ENCODE results near the gene GAB1.

Gene GAB1

DNA sequence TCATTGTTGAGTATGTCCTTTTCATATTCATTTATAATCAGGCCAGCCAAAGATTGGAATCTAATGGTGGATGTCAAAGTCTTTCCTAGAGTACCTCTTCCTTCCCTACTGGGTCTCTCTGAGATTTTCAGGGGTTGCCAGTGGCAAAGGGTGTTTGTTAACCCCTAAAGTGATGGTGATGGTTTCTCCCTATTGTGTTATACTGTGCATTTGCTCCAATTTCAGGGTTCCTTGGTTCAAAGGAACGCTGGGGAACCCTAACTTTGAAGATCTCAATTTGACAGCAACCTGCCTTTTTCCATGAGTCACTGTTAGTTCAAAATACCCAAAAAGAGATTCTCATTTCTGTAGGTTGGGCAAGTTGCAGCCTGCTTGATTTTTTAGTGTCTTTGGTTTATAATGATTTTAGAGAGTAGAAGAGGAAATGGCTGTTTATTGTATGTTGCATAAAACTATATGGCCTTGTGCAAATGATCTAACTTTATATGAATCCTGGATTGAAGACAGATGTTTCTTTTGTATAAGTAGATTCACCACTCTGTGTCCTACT lies 23.0 kb downstream of the GAB1 start:
- no peak for DNase-seq

DNA sequence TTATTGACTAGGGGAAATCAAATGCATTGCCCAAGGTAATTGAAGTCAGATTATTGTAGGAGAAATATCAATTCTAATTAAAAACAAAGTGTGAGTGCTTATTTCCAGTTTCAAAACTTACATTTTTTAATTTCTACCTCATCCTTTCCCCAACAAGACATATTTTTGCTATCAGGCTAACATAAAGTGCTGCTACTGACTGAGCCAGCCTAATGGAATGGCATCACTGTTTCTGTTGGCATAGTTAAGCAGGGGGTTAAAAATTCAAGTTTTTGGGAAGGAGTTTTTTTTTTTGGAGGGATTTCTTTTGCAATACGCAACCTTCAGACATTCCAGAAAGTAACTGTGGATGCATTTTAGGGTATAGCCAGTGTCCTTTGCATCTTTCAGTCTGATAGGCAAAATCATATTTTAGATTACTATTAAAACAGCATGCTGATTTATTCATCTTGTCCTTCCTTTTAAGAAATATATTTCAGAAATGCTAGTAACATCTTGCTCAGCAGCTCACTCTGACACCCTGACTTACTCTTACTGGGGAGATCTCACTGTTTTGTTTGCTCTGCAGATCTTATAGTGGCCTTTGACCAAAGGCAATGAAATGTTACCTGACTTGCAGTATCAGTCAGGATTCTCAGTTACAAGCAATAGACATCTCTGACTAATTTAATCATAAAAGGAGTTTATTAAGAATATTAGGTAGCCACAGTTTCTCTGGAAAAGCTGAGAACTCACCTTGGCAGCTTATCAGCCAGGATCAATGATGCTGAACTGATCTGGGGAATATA lies 24.4 kb downstream of the GAB1 start:
- DNase-seq: no peak

DNA sequence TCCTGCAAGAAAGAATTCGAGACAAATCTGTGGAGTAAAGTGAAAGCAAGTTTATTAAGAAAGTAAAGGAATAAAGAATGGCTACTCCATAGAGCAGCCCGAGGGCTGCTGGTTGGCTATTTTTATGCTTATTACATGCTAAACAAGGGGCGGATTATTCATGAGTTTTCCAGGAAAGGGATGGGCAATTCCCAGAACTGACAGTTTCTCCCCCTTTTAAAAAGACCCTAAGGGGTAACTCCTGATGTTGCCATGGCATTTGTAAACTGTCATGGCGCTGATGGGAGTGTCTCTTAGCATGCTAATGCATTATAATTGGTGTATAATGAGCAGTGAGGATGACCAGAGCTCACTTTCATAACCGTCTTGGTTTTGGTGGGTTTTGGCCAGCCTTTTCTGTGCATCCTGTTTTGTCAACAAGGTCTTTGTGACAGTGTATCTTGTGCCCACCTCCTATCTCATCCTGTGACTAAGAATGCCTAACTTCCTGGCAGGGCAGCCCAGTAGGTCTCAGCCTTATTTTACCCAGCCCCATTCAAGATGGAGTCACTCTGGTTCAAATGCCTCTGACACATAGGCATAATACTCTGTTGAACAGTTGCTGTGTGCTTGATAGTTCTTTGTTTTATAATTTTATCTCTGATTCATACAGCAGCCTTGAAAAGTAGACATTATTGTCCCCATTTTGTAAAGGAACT lies 25.8 kb downstream of the GAB1 start:
- DNase-seq: no peak

DNA sequence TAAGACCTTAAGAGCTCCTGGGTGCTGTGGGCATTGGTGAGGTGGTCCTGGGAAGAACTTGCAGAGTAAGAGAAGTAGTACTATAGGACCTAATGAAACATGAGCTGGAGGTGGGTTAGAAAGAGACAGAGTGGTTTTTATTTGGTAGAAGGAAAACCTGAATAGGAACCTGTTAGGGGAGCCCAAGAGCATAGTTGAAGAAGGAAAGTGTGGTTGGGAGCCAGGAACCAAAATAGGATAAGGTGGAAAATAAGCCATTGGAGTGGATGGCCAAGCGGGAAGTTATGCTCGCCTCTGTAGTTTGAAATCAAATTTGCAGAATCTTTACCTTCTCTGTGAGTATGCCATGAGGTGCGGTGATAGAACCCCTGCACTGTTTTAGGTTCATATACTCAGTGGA lies 26.7 kb downstream of the GAB1 start:
- no peak for DNase-seq

DNA sequence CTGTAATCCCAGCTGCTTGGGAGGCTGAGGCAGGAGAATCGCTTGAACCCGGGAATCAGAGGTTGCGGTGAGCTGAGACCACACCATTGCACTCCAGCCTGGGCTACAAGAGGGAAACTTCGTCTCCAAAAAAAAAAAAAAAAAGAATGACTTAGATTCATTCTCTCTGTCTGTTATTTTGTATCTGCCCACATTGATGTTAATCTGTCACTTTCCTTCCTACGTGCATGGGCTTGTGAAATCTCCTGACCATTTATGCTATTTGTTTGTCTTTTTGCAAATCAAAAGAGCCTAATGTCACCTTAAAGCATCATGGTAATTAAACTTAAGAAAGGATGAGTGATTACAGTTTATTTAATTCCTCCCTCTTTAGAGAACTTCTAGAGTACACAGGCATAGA lies 27.4 kb downstream of the GAB1 start:
- no peak for DNase-seq

DNA sequence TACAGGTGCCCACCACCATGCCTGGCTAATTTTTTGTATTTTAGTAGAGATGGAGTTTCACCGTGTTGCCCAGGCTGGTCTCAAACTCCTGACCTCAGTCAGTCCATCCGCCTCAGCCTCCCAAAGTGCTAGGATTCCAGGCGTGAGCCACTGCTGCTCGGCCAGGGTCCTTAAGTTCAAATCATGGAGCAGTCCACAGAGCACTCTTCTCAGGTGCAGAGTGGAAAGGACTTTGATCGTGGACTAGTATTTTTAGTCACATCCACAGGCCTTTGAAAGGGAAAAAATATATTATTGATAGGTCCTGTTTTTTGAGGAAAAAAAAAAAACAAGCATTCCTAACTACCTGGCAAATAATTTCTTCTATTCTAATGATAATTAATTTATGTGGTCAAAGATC lies 31.2 kb downstream of the GAB1 start:
- no peak for DNase-seq

DNA sequence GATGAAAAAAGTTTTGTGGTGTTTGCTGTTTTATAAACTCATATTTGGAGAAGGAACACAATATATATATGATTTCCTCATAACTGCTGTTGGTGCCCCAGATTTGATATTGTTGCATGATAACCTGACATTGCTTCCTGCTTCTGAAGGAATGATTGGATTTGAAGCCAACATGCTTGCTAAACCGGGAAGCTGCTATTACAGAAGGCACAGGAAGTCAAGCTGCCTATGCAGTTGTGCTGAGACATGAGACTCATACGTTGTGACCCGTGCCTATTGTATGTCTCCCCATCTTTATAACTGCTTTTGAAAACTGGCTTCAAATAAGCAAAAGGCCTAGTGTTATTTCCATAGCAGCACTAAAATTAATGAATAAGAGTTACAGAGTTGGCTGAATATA lies 32.9 kb downstream of the GAB1 start:
- DNase-seq: no peak

DNA sequence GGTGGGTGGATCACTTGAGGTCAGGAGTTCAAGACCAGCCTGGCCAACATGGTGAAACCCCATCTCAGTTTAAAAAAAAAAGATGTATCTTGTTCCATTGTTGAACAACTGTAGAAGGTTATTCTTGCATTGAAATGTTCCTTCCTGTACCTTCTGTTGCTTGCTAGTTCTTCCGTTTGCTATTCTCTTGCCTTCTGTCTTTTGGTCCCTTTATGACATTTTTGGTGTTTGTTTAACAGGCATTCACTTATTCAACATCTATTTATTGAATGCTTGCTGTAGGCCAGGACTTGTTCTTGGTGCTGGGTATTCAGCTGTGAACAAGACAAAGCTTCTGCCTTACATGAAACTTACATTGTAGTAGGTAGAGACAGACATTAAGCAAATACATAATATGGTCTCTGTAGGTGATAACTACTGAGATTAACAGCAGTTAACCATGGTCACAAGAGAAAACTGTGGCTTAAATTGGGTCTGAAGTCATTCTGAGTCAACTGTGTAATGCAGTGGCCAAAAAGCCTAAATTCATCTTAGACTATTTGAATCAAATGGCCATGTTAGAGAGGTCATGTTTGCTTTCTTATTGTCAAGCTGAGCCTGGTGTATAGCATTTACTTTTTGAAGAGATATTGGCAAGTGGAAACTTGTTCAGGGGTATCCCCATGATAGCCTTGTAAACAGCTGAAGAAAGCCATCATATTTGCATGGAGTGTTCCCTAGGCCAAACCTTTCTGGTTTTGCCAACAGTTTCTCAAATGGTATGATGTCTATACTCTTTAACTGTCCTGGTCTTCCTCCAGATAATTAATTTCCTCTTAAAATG lies 35.6 kb downstream of the GAB1 start:
- no peak for DNase-seq

DNA sequence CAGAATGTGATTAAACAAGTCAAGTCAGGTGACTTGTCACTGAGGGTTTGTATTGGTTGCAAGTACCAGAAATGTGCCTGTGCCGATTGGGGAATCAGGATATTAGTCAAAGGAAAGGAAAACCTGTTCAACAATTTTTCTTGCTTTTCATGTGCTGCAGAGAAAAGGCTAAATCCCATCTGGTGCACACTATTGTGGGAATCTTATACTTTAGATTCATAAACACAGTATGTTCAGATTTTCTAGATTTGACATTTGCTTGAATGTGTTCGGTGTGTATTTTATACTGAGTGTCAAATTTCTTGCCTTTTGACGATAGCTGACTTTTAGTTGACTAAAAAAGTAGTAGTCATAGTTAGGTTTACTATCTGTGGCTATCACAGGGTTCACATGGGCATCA lies 37.6 kb downstream of the GAB1 start:
- DNase-seq: no peak

DNA sequence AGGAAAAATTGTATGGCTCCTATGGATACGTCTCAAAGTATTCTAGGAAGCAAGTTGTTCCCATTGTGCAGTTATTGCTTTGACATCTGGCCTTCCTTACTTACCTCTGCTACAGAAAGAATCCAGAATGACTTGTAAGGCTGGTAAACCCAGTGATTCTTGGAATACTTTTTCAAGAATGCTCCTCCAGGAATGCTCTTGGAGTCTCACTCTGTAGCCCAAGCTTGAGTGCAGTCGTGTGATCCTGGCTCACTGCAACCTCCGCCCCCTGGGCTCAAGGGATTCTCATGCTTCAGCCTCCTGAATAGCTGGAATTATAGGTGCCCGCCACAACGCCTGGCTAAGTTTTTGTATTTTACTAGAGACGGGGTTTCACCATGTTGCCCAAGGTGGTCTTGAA lies 38.1 kb downstream of the GAB1 start:
- no peak for DNase-seq

DNA sequence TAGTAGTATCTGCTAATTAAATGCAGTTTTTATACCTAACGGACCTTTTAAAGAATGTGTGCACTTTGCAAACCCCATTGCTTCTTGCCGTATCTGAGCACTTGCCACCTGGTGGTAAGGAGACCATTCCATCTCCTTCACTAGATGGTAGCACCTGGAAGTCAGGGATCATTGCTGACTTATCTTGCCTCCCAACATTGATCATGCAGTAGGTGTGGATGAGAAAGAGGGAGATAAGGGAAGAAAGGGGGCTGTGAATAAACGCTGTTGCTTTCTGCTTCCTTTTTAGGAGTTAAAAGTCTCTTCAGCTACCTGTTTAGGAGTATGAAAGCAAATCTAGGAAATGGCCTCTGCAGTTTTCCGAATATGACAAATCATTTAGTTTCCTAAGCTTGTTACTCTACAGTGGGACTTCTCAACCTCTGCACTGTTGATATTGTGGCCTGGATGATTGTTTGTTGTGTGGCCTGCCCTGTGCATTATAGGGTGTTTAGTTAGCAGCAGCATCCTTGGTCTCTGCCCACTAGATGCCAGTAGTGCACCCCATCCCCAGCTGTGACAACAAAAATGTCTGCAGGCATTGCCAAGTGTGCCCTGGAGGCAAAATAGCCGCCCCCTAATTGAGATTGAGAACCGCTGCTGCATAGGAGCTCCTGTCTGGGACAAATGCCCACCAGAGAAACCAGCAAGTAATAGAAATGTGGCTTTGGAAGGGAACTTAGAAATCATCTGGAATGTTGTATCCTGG lies 38.8 kb downstream of the GAB1 start:
- no peak for DNase-seq

DNA sequence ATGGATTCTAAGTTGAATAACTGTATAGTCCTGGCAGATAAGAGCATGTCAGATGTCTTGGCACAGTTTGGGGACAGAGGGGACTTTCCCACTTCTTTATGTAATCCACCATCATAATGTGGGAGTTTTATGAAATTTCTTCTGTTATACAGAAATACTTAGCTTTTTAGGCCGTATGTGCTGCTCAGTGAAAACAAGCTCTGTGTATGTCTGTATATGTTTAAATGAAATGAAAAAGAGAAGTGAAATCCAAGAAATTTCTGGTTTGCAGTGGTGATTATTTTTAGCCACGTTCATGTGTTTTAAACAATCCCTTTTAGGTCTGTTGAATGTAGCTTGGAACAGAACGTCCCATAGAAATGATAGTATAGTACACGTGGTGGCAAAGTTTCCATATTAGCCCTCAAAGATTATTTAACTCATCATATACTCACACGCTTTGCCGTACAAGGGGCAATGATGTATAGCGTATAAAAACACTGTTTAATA lies 41.0 kb downstream of the GAB1 start:
- no peak for DNase-seq

DNA sequence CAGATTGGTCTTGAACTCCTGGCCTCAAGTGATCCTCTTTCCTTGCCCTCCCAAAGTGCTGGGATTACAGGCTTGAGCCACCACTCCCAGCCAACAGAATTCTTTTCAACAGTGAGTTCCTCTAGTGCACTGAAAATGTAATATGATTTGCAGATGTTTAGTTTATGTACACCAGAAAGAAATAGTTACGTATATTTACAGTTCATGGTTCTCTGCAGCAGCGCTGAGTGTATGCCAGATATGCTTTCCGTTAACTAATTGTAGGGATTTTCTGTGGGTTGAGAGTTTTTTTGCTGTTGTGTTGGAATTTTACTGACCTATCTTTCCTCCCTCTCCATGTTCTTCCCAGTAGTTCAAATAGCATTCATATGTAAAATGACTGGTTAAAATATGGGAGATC lies 44.0 kb downstream of the GAB1 start:
- DNase-seq: no peak

DNA sequence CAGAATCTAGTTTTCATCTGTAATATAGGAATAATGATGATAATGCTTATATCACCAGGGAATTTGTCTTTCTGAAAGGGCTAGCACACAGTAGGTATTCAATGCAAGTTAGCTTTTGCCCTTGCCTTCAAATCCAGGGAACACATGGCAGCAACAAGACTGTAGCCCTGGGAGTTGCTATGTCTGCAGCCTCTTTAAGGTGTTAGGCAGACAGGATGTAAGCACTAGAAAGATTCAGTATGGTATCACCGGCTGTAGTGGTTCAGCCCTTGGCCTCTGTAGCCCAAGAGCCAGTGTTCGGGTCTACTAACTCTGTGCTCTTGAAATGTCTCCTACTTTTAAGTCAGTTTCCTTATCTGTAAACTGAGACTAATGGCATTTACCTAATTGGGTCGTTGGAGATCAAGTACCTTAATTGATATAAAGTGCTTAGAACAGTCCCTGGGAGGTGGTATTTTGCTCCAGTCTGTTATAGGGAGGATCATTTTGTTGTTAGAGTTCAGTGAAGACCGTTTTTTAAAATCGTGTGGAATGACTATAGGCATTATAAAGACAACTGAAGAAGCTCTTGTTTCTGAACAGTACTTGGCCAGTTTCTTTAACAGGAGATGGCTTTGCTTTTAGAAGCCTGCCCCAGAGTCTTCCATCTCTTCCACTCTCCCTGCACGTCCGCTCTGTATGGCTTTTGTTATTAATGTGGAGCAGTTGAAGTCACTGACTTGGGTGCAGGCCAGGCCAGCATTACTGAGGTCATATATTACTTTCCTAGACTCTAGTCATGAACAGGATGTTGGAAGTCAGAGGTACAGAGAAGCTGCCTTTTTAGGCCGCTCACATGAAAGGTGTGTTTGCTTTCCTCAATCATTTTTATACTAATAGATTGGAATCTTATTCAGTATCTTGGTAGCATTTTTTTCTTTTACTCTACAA lies 44.8 kb downstream of the GAB1 start:
- DNase-seq: no peak

DNA sequence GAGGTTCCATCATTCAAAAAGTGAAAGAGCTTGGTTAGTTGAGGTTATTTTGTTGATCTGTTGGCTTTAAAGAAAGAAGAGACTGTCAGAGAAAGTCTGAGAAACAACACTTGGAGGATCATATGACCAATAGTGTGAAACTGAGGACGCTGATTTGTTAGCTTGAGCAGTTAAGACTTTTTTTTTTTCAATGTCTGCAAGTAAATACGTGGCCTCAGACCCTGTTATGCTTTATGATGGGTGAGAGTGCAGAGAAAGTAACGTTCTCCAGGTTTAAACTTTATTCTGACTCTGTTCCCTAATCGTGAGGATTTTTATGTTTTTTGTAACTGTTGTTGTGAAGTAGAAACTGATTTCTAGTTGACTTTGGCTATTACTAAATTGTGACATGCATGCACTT lies 45.9 kb downstream of the GAB1 start:
- DNase-seq: no peak

DNA sequence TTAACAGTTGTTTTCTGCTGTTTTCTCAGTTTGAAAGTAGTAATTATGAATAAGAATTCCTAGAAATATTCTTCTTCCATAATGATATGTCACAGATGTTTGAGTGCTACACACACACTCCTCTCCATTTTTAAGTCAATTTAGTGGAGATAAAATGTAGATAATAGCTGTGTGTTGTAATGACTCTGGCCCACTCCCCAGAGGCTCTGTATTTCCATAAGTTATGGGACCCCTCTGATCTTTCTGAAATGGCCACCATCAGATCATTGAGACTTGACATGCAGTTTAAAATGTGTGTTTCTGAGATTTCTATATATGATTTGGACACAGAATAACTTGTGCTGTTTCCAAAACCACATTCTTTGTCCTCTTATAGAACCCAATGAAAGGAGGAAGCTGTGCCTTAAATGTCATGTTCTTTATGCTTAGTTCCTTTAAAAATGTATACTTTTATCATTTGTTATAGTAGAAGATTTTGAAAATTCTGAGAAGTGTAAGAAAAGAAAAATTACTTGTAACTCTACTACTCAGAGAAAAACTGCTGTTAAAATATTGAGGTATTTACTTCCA lies 46.4 kb downstream of the GAB1 start:
- no peak for DNase-seq

DNA sequence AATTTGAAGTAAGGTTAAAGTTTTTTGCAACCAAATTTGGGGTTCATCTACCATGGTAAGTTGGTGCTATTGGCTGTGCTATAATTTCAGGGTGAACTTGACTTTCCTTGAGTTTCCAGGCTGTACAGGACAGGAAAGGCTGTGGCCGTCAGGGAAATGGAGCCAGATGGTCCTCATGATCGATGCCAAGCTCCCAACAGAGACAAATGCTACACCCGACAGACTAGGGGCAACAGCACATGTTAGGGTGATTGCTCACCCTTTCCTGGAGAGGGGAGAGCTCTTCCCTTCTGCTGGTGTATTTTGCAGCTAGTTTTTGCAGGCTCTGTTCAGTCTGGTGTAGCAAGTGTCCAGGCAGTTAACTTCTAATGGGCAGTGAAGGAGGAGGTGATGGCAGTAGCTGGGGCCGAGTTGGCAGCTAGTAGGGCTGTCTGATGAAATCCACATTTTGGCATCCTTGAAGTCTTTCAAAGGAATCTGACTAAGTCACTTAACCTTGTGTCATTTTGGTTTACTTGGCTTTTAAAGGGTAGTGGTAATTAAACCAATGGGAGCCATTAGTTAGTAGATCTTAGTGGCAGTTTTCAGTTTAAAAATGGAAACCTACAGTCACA lies 47.8 kb downstream of the GAB1 start:
- no peak for DNase-seq

DNA sequence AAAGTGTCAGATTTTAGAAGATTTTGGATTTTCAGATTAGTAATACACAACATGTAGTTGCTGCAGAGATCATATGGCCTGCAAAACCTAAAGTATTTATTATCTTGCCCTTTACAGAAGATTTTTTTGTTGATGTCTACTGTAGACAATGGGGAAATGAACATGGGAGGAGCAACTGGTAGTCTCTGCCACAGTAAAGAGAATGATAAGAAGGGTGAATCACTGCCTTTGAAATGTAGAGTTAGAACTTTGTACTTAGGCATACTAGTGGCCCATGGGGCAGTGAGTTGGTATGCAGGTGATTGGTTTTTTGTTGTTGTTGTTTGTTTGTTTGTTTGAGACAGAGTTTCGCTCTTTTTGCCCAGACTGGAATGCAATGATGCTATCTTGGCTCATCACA lies 50.1 kb downstream of the GAB1 start:
- no peak for DNase-seq

DNA sequence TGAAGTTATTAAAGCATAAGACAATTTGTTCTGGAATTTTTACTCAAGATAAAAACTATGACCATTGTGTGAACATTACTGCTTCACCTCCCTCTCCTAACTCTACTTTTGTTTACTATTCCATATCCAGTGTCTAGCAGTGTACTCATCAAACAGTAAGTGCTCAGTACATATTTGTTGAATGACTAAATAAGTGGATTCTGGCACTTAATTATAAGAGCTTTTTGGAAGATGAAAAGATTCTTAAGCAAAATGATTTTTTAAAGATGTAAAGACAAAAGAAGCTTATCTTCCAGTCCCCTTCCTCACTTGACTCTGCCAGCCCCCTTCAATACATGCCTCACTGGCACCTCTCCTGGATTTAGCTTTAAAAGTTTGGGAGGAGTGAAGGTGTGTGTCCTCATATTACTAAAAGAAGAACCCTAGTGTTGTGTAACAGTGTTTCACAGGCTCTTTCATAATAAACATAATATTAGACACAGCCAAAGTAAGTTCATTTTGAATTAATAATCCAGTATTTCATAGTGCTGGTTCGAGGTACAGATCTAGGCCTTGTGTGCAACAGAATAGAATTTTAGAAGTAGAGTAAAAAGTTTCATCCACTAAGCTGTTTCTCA lies 53.0 kb downstream of the GAB1 start:
- no peak for DNase-seq

DNA sequence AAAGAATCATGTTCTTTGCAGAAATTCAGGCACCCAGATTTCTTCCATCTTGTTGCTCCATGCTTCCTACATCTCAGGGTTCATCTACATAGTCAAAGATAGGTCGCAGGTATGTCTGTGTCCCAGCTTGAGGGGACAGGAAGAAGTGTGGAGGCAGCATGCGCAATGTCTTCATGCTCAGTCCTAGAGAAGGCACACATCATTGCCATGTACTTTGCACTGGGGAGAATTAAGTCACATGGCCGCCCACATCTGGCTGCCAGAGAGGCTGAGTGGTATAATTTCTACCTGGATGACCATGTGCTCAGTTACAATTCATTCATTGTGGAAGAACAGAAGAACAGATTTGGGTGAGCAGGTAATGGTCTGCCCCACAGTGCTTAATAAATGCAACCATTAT lies 54.1 kb downstream of the GAB1 start:
- DNase-seq: no peak

Data from activated CD4-positive, CD25-positive, alpha-beta regulatory T cell (primary cell).